ENCODE measurements around the gene NUDT2. TPM values are rescaled to one million over a fixed set of nuclear protein-coding genes. Genes with fewer than 3 reads are reported as not detected.

The NUDT2 gene
- 19.0 to 23.9 TPM (median 20.5 TPM) in 5 replicates for total RNA-seq (2022; extraction: Qiagen RNA extraction)

GRCh38 chr9:34328987-34329832, at the start of gene NUDT2, which contains the start of gene KIF24:
NUDT2 (plus strand) TSS chr9:34329569; CDS start chr9:34339040, 9,471 bp downstream.
KIF24 (minus strand) TSS chr9:34329268; CDS start chr9:34311346, 17,922 bp downstream.

GRCh38 chr9:34376596-34377403, 47.4 kb downstream of the NUDT2 start, which contains the start of gene MYORG:
MYORG (minus strand) TSS chr9:34376898; CDS start chr9:34372943, 3,955 bp downstream.

Other genes starting within 250 kb of the NUDT2 start
- 34.8 to 44.8 TPM (median 41.4 TPM) in 5 replicates for gene DCAF12, start 202.9 kb upstream of the NUDT2 start, total RNA-seq (2022; extraction: Qiagen RNA extraction)
- 52.4 to 60.9 TPM (median 57.8 TPM) in 5 replicates for gene UBAP1, start 150.5 kb upstream of the NUDT2 start, total RNA-seq (2022; extraction: Qiagen RNA extraction)
- gene KIF24, start 301 bp upstream of the NUDT2 start, total RNA-seq (2022; extraction: Qiagen RNA extraction): 2.5 to 3.7 TPM (median 3.5 TPM) in 5 replicates
- 5.1 to 8.1 TPM (median 7.2 TPM) in 5 replicates for gene MYORG, start 47.3 kb downstream of the NUDT2 start, total RNA-seq (2022; extraction: Qiagen RNA extraction)
- 13.7 to 18.5 TPM (median 16.5 TPM) in 5 replicates for gene FAM219A, start 129.0 kb downstream of the NUDT2 start, total RNA-seq (2022; extraction: Qiagen RNA extraction)
- gene DNAI1, start 129.2 kb downstream of the NUDT2 start, total RNA-seq (2022; extraction: Qiagen RNA extraction): 0.19 to 0.64 TPM (median 0.32 TPM) in 5 replicates
- 1.3 to 2.4 TPM (median 1.8 TPM) in 5 replicates for gene ENHO, start 193.4 kb downstream of the NUDT2 start, total RNA-seq (2022; extraction: Qiagen RNA extraction)